T-cell (primary cell): ENCODE measurements around the gene ZCCHC7. TPM values are rescaled to one million over a fixed set of nuclear protein-coding genes. Genes with fewer than 3 reads are reported as not detected.

Source experiments
- ATAC-seq, 4 experiments: fragments of 200-7000 bp in 3 of 4; fragments of 150-1000 bp in 1 of 4; cut with Tn5 transposase; replicated peaks in 1 of 4; 1 replicate in 3 of 4; 2 replicates in 1 of 4; pipeline ENCODE4 v1.10.0; 2021; ENCODE audit warnings: moderate library complexity in 3 of 4, mild to moderate bottlenecking in 2 of 4, moderate number of reproducible peaks in 1 of 4
- CTCF ChIA-PET, 2 donors: fragments of 300-600 bp; sonication (Branson Sonifier 250); formaldehyde crosslinking; loops; one replicate each; lab custom pipeline; 2022; ENCODE audit warnings: antibody characterized with exemption in 2 of 2; lab: Charles Lee
- POLR2A ChIA-PET, 2 donors: fragments of 300-600 bp; sonication (Branson Sonifier 250); formaldehyde crosslinking; loops; one replicate each; lab custom pipeline; 2022; ENCODE audit warnings: antibody characterized with exemption in 2 of 2; lab: Charles Lee
- DNase-seq, 35 experiments: peaks; one replicate each; pipeline versions ENCODE4 v3.0.0 to v3.0.0-alpha.2; 2013 to 2023
- H3K27ac ChIP-seq: one replicate; pipeline ENCODE4 v1.5.1; 2013; ENCODE audit warnings: low read length
- H3K27me3 ChIP-seq, 2 experiments: replicated peaks in 1 of 2; 1 replicate in 1 of 2; 2 replicates in 1 of 2; pipeline versions ENCODE4 v1.6.1 to v1.7.0; 2013; ENCODE audit warnings: low read length in 1 of 2, mixed read lengths in 1 of 2; ENCODE audit not compliant: control insufficient read depth in 2 of 2, insufficient read depth in 2 of 2; ENCODE audit errors: extremely low read depth in 1 of 2
- H3K36me3 ChIP-seq, 2 donors: 1 replicate in 1 of 2; 2 replicates in 1 of 2; pipeline versions ENCODE4 v1.6.1 to v1.7.0; 2013; ENCODE audit warnings: low read length in 1 of 2; ENCODE audit not compliant: control insufficient read depth in 2 of 2, insufficient read depth in 1 of 2; ENCODE audit errors: extremely low read depth in 1 of 2
- H3K4me1 ChIP-seq, 2 experiments: 1 replicate in 1 of 2; 2 replicates in 1 of 2; pipeline versions ENCODE4 v1.6.1 to v1.7.0; 2013; ENCODE audit warnings: low read length in 2 of 2, mixed read lengths in 1 of 2; ENCODE audit not compliant: insufficient read depth in 2 of 2, control insufficient read depth in 1 of 2; ENCODE audit errors: extremely low read depth in 1 of 2
- H3K4me3 ChIP-seq, 2 donors: 1 replicate in 1 of 2; 2 replicates in 1 of 2; pipeline versions ENCODE4 v1.5.1 to v1.7.0; 2013; ENCODE audit warnings: mild to moderate bottlenecking in 2 of 2, low read length in 1 of 2, moderate library complexity in 1 of 2; ENCODE audit not compliant: control insufficient read depth in 1 of 2; ENCODE audit errors: extremely low read depth in 1 of 2
- H3K9me3 ChIP-seq: 2 replicates; pipeline ENCODE4 v1.7.0; 2013
- H3K27ac Mint-ChIP-seq, 2 donors: one replicate each; pipeline ENCODE4 v1.8.0; 2020 to 2021; ENCODE audit warnings: mild to moderate bottlenecking in 2 of 2, mixed read lengths in 2 of 2
- H3K27me3 Mint-ChIP-seq, 2 donors: one replicate each; pipeline ENCODE4 v1.8.0; 2021 to 2022; ENCODE audit warnings: mixed read lengths in 2 of 2
- H3K36me3 Mint-ChIP-seq: one replicate; pipeline ENCODE4 v1.8.0; 2021; ENCODE audit warnings: mixed read lengths
- H3K4me1 Mint-ChIP-seq, 3 donors: one replicate each; pipeline ENCODE4 v1.8.0; 2020 to 2022; ENCODE audit warnings: mixed read lengths in 3 of 3, mild to moderate bottlenecking in 1 of 3
- H3K4me3 Mint-ChIP-seq, 3 donors: one replicate each; pipeline ENCODE4 v1.8.0; 2020 to 2022; ENCODE audit warnings: mild to moderate bottlenecking in 3 of 3, mixed read lengths in 3 of 3, moderate library complexity in 3 of 3
- H3K9me3 Mint-ChIP-seq, 3 donors: one replicate each; pipeline ENCODE4 v1.8.0; 2020 to 2022; ENCODE audit warnings: mixed read lengths in 3 of 3
- WGBS: methylation state at CpG from one replicate; pipeline ENCODE4 v1.1.5; 2013; ENCODE audit warnings: missing lambda C conversion rate; ENCODE audit not compliant: insufficient coverage; 5-methylcytosine and 5-hydroxymethylcytosine counted together
- total RNA-seq, 35 experiments: library from RNA in 6 of 35; stranded (reverse) in 6 of 35; fragments of 120-200 nt in 1 of 35; gene quantifications; one replicate each; pipeline versions ENCODE4 v1.2.1 to v1.2.4 and lab custom pipeline; 2013 to 2026

ZCCHC7 gene
- total RNA-seq, 5 donors from 2014 or later (not counting 1 experiment from before 2014, with no cell fraction given), result 29.1 to 44.2 (median 33.5) TPM

GRCh38 chr9:37382161-37382981 lies 262.0 kb downstream of the ZCCHC7 start:
- ChIA-PET POLR2A (no interaction called here), CTCF (no interaction called here)
- H3K4me3 ChIP-seq, result no peak overlapping the region
- H3K36me3 ChIP-seq, result no peaks in the 10 kb centered on the region
- no peaks in the 10 kb centered on the region for H3K4me1 ChIP-seq
- WGBS, result 89% methylated on average over 11 of the region's 14 CpGs
- ATAC-seq, result no peak
- H3K27me3 Mint-ChIP-seq, result peaks cover 3 to 4% of the 10 kb centered on the region in 2 donors
- H3K27ac Mint-ChIP-seq, result no peak overlapping the region
- H3K9me3 Mint-ChIP-seq, result peaks cover 0 to 3% (median 0%) of the 10 kb centered on the region in 3 donors
- peaks cover 0 to 7% (median 0%) of the 10 kb centered on the region in 3 donors for H3K4me1 Mint-ChIP-seq
- no peak for DNase-seq
- H3K4me3 Mint-ChIP-seq, result no peak overlapping the region
- H3K9me3 ChIP-seq, result no peaks in the 10 kb centered on the region
- peaks cover 4% of the 10 kb centered on the region for H3K36me3 Mint-ChIP-seq
- peaks cover 0 to 20% of the 10 kb centered on the region in 2 experiments for H3K27me3 ChIP-seq
- no peak overlapping the region for H3K27ac ChIP-seq

- peaks cover 0 to 3% (median 0%) of the 10 kb centered on the region in 3 donors for H3K9me3 Mint-ChIP-seq
- no peak overlapping the region for H3K27ac Mint-ChIP-seq
- CTCF ChIA-PET, result no interaction called here
- H3K9me3 ChIP-seq, result no peaks in the 10 kb centered on the region
- H3K4me1 ChIP-seq, result no peaks in the 10 kb centered on the region
- H3K27me3 ChIP-seq, result peaks cover 0 to 14% of the 10 kb centered on the region in 2 experiments
- DNase-seq (no peak), ATAC-seq (no peak)
- POLR2A ChIA-PET, result no interaction called here
- H3K36me3 Mint-ChIP-seq, result peaks cover 4% of the 10 kb centered on the region
- no peak overlapping the region for H3K27ac ChIP-seq
- 76% methylated on average over 5 of the region's 5 CpGs for WGBS
- H3K4me3 Mint-ChIP-seq, result no peak overlapping the region
- H3K4me3 ChIP-seq, result no peak overlapping the region
- peaks cover 0 to 7% (median 0%) of the 10 kb centered on the region in 3 donors for H3K4me1 Mint-ChIP-seq
- peaks cover 0 to 3% of the 10 kb centered on the region in 2 donors for H3K27me3 Mint-ChIP-seq
- H3K36me3 ChIP-seq, result no peaks in the 10 kb centered on the region
These were observed 262.6 kb downstream of the ZCCHC7 start for GRCh38 chr9:37382982-37383357.

DNA sequence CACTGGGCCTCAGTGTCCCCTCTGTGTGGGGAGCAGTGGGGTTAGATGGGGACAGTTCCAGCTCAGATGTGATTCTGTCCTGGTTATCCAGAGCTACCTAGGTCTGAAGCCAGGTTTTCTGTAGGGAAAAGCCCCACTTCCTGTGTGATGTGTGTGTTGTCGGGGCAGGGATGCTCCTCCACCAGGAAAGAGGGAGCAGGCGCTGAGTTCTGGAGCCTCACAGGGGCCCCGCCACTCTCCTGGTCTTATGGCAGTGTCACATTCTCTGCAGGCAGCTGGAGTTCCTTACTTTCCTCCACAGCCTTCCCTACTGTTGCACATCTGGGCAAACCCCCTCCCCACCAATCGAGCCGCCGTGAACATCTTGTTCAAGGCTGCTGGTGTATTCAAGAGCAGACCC lies 263.0 kb downstream of the ZCCHC7 start:
- Histone ChIP-seq H3K9me3 (no peaks in the 10 kb centered on the region), H3K27ac (no peak overlapping the region), H3K4me1 (no peaks in the 10 kb centered on the region), H3K36me3 (no peaks in the 10 kb centered on the region), H3K4me3 (no peak overlapping the region), H3K27me3 (peaks cover 0 to 11% of the 10 kb centered on the region in 2 experiments)
- WGBS, result 95% methylated on average over 4 of the region's 6 CpGs
- no peak overlapping the region for H3K4me3 Mint-ChIP-seq
- CTCF ChIA-PET, result no interaction called here
- peaks cover 0 to 3% (median 0%) of the 10 kb centered on the region in 3 donors for H3K9me3 Mint-ChIP-seq
- POLR2A ChIA-PET, result no interaction called here
- DNase-seq (no peak), ATAC-seq (no peak)
- H3K27me3 Mint-ChIP-seq, result peaks cover 0 to 3% of the 10 kb centered on the region in 2 donors
- H3K27ac Mint-ChIP-seq, result no peak overlapping the region
- H3K4me1 Mint-ChIP-seq, result peaks cover 0 to 7% (median 0%) of the 10 kb centered on the region in 3 donors
- peaks cover 4% of the 10 kb centered on the region for H3K36me3 Mint-ChIP-seq

DNA sequence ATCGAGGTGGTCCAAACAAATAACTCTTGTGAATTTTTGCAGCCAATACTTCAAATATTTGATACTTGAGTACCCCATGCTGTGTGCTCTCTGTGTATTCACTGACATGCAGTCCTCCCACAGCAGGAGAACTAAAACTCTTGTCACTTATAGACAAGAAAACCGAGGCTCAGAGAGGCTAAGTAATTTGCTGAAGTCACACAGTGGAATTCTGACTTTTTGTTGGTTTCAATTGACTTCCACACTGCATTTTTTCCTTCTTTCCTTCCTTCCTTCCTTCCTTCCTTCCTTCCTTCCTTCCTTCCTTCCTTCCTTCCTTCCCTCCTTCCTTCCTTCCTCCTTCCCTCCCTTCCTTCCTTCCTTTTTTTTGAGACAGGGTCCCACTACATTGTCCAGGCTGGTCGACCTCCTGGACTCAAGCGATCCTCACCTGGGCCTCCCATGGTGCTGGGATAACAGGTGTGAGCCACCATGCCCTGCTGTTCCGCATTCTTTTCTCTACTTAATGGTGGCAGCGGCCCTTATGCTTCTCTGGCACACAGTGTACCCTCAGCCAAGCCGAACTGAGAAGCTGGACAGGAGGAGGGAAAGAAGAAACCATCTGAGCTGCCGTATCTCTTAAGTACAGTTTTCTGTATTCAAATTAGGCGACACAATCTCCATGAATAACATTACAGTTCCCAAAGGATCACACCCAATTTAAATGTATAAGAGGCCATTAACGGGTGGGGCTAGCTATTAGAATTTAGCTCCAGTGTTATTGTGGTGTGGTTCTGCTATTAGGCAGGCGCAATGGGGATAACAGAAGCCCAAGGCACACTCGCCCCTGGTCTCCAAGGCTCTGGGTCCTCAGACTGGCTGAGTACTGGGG lies 263.7 kb downstream of the ZCCHC7 start:
- Histone ChIP-seq H3K9me3 (no peaks in the 10 kb centered on the region), H3K4me1 (no peaks in the 10 kb centered on the region), H3K27ac (no peak overlapping the region), H3K36me3 (no peaks in the 10 kb centered on the region), H3K4me3 (no peak overlapping the region), H3K27me3 (peaks cover 0 to 6% of the 10 kb centered on the region in 2 experiments)
- POLR2A ChIA-PET, result no interaction called here
- no peaks in the 10 kb centered on the region for H3K27me3 Mint-ChIP-seq
- H3K4me1 Mint-ChIP-seq, result peaks cover 0 to 7% (median 0%) of the 10 kb centered on the region in 3 donors
- peaks cover 0 to 3% (median 0%) of the 10 kb centered on the region in 3 donors for H3K9me3 Mint-ChIP-seq
- DNase-seq (no peak), ATAC-seq (no peak)
- CTCF ChIA-PET, result no interaction called here
- H3K4me3 Mint-ChIP-seq, result no peak overlapping the region
- peaks cover 4% of the 10 kb centered on the region for H3K36me3 Mint-ChIP-seq
- WGBS, result 74% methylated on average over 3 of the region's 12 CpGs
- no peak overlapping the region for H3K27ac Mint-ChIP-seq

DNA sequence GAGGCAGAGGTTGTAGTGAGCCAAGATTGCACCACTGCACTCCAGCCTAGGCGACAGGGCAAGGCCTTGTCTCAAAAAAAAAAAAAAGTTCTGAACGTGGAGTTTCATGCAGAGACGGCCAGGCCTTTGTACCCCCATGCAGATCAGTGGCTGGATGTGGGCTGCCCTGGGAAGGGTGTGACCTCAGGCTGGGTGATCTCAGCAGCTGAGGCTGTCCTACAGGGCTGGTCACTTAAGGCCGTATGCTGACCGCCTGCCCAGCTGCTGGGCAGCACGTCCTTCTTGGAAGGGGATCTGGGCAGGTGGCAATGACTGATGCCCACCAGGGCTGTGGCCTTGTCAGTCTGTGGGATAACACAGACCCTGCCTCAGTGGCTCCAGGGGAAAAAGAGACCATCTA lies 264.9 kb downstream of the ZCCHC7 start:
- Mint-ChIP-seq H3K27me3 (no peaks in the 10 kb centered on the region), H3K27ac (no peak overlapping the region), H3K9me3 (peaks cover 0 to 3% (median 0%) of the 10 kb centered on the region in 3 donors), H3K4me3 (no peak overlapping the region), H3K4me1 (peaks cover 0 to 7% (median 0%) of the 10 kb centered on the region in 3 donors), H3K36me3 (peaks cover 4% of the 10 kb centered on the region)
- CTCF ChIA-PET, result interaction anchor here (0.6 kb wide), 2 partner anchors 9 to 388 kb away, joined by 3 to 4 read pairs; no protein-coding TSS in a partner anchor
- H3K27ac ChIP-seq, result no peak overlapping the region
- POLR2A ChIA-PET, result no interaction called here
- DNase-seq, result no peak
- no peak overlapping the region for H3K4me3 ChIP-seq
- WGBS, result 86% methylated on average over 6 of the region's 6 CpGs
- H3K27me3 ChIP-seq, result peaks cover 0 to 5% of the 10 kb centered on the region in 2 experiments
- no peak for ATAC-seq
- H3K4me1 ChIP-seq, result no peaks in the 10 kb centered on the region
- H3K36me3 ChIP-seq, result no peaks in the 10 kb centered on the region
- H3K9me3 ChIP-seq, result no peaks in the 10 kb centered on the region

GRCh38 chr9:37386988-37387387 lies 266.6 kb downstream of the ZCCHC7 start:
- WGBS, result 88% methylated on average over 6 of the region's 10 CpGs
- CTCF ChIA-PET, result no interaction called here
- H3K36me3 Mint-ChIP-seq, result peaks cover 2% of the 10 kb centered on the region
- H3K4me3 Mint-ChIP-seq, result no peak overlapping the region
- no peaks in the 10 kb centered on the region for H3K36me3 ChIP-seq
- peaks cover 0 to 5% of the 10 kb centered on the region in 2 experiments for H3K27me3 ChIP-seq
- no peaks in the 10 kb centered on the region for H3K4me1 ChIP-seq
- POLR2A ChIA-PET, result interaction anchor here in 1 of 2 donors (0.7 kb wide), 1 partner anchor 76 kb away, joined by 9 read pairs; no protein-coding TSS in a partner anchor
- peaks cover 0 to 12% (median 0%) of the 10 kb centered on the region in 3 donors for H3K4me1 Mint-ChIP-seq
- no peaks in the 10 kb centered on the region for H3K27me3 Mint-ChIP-seq
- H3K4me3 ChIP-seq, result no peak overlapping the region
- ATAC-seq, result no peak
- no peaks in the 10 kb centered on the region for H3K9me3 ChIP-seq
- no peak overlapping the region for H3K27ac Mint-ChIP-seq
- no peak overlapping the region for H3K27ac ChIP-seq
- peaks cover 0 to 1% (median 0%) of the 10 kb centered on the region in 3 donors for H3K9me3 Mint-ChIP-seq
- no peak for DNase-seq
